Amniotic epithelial cell (primary cell): ENCODE data around the gene TTPAL.

Experiments used
- DNase-seq: peaks from one replicate; pipeline ENCODE4 v3.0.0-alpha.2; 2010; ENCODE audit warnings: low read depth

Gene TTPAL

GRCh38 chr20:44540834-44541233 lies 65.2 kb downstream of the TTPAL start:
- DNase-seq, result peak; percentile 86

GRCh38 chr20:44541992-44542391 lies 66.3 kb downstream of the TTPAL start:
- peak; percentile 83 for DNase-seq

GRCh38 chr20:44542890-44543289 lies 67.2 kb downstream of the TTPAL start:
- DNase-seq, result no peak

- no peak for DNase-seq
These were observed 67.7 kb downstream of the TTPAL start for GRCh38 chr20:44543358-44543757.
